EL (cell line): Measurements from ENCODE around the gene RPS6KA2.
"Not testable (repeated sequence)": the region's sequence is repeated elsewhere in the genome, so short reads cannot be mapped to it uniquely, and the experiment has no call there.

Experiments
- DNase-seq: peaks from one replicate; pipeline ENCODE4 v3.0.0-alpha.2; 2016

The RPS6KA2 gene

GRCh38 chr6:166588691-166589336 lies 38.2 kb downstream of the RPS6KA2 start:
- peak; percentile 71 for DNase-seq

- DNase-seq: no peak
Observed at GRCh38 chr6:166587631-166588413, 39.2 kb downstream of the RPS6KA2 start.

- DNase-seq: no peak
Observed at GRCh38 chr6:166586424-166587156, 40.5 kb downstream of the RPS6KA2 start, which contains the start of gene RAMACL. Gene RAMACL, minus strand, starts transcription at chr6:166586678. Its CDS starts 201 bp downstream, at chr6:166586477.

GRCh38 chr6:166584853-166585429 lies 42.1 kb downstream of the RPS6KA2 start:
- no peak for DNase-seq

- DNase-seq: peak; percentile 25
Observed at GRCh38 chr6:166584155-166584554, 42.9 kb downstream of the RPS6KA2 start.

- no peak for DNase-seq
Observed at GRCh38 chr6:166583230-166583965, 43.7 kb downstream of the RPS6KA2 start.

- peak; percentile 47 for DNase-seq
Observed at GRCh38 chr6:166582258-166582657, 44.8 kb downstream of the RPS6KA2 start.

GRCh38 chr6:166581801-166582200 lies 45.2 kb downstream of the RPS6KA2 start:
- DNase-seq: not testable (repeated sequence)

- no peak for DNase-seq
Observed at GRCh38 chr6:166581091-166581511, 46.0 kb downstream of the RPS6KA2 start.

GRCh38 chr6:166580076-166581050 lies 46.7 kb downstream of the RPS6KA2 start:
- no peak for DNase-seq

GRCh38 chr6:166579237-166579850 lies 47.7 kb downstream of the RPS6KA2 start:
- no peak for DNase-seq

- DNase-seq: no peak
Observed at GRCh38 chr6:166578536-166579236, 48.4 kb downstream of the RPS6KA2 start.

GRCh38 chr6:166575205-166575604 lies 51.8 kb downstream of the RPS6KA2 start:
- DNase-seq: no peak

GRCh38 chr6:166573511-166574216 lies 53.4 kb downstream of the RPS6KA2 start:
- DNase-seq: no peak

- peak; percentile 23 for DNase-seq
Observed at GRCh38 chr6:166572370-166573261, 54.4 kb downstream of the RPS6KA2 start.

GRCh38 chr6:166570929-166571713 lies 55.9 kb downstream of the RPS6KA2 start:
- DNase-seq: no peak

GRCh38 chr6:166569206-166569605 lies 57.8 kb downstream of the RPS6KA2 start:
- DNase-seq: no peak
